Neural cell (in vitro differentiated cells): ENCODE results near the gene SV2B. TPM values are rescaled to one million over a fixed set of nuclear protein-coding genes. Genes with fewer than 3 reads are reported as not detected.

Experiments used
- H2AFZ ChIP-seq: fragments of 200-600, 300-800 bp; sonication (generic), shearing (Covaris generic); 2 replicates; pipeline ENCODE4 v1.6.0; 2014; ENCODE audit warnings: low read depth, mild to moderate bottlenecking, antibody characterized with exemption, low read length, moderate library complexity
- H3F3A ChIP-seq: fragments of 200-600 bp; shearing (Covaris generic); 2 replicates; pipeline ENCODE4 v1.6.1; 2016; ENCODE audit warnings: mild to moderate bottlenecking, moderate library complexity, mixed read lengths, antibody characterized with exemption, low read length; ENCODE audit not compliant: insufficient read depth, poor library complexity, severe bottlenecking
- H3K27ac ChIP-seq: fragments of 200-600, 300-800 bp; sonication (generic), shearing (Covaris generic); 2 replicates; pipeline ENCODE4 v1.5.1; 2014; ENCODE audit warnings: mild to moderate bottlenecking, low read length, moderate library complexity
- H3K27me3 ChIP-seq: fragments of 300-800, 200-600 bp; sonication (generic), shearing (Covaris generic); 2 replicates; pipeline ENCODE4 v1.6.0; 2014; ENCODE audit warnings: mild to moderate bottlenecking, low read depth, low read length, moderate library complexity; ENCODE audit not compliant: insufficient read depth
- H3K36me3 ChIP-seq: fragments of 300-800, 200-600 bp; sonication (generic), shearing (Covaris generic); 2 replicates; pipeline ENCODE4 v1.5.1; 2014; ENCODE audit warnings: mild to moderate bottlenecking, antibody characterized with exemption, low read length, moderate library complexity; ENCODE audit not compliant: insufficient read depth
- H3K4me2 ChIP-seq: fragments of 300-800, 200-600 bp; sonication (generic), shearing (Covaris generic); 2 replicates; pipeline ENCODE4 v1.6.0; 2014; ENCODE audit warnings: mild to moderate bottlenecking, low read length
- H3K4me3 ChIP-seq: fragments of 300-800, 200-600 bp; sonication (generic), shearing (Covaris generic); 2 replicates; pipeline ENCODE4 v1.5.1; 2014; ENCODE audit warnings: mild to moderate bottlenecking, low read length, moderate library complexity
- H3K79me2 ChIP-seq: fragments of 200-600 bp; shearing (Covaris generic); replicated peaks from 2 replicates; pipeline ENCODE4 v1.6.0; 2014; ENCODE audit warnings: mild to moderate bottlenecking, low read length, moderate library complexity; ENCODE audit not compliant: insufficient read depth
- H3K9ac ChIP-seq: fragments of 300-800, 200-600 bp; sonication (generic), shearing (Covaris generic); 2 replicates; pipeline ENCODE4 v1.6.1; 2016; ENCODE audit warnings: mild to moderate bottlenecking, low read length, mixed read lengths
- H3K9me2 ChIP-seq: fragments of 200-600 bp; shearing (Covaris generic); 2 replicates; pipeline ENCODE4 v1.6.1; 2016; ENCODE audit warnings: mild to moderate bottlenecking, low read length, mixed read lengths; ENCODE audit not compliant: insufficient read depth
- H3K9me3 ChIP-seq: fragments of 200-600, 300-800 bp; sonication (generic), shearing (Covaris generic); 2 replicates; pipeline ENCODE4 v1.6.1; 2016; ENCODE audit warnings: mild to moderate bottlenecking, mixed run types, low read length, moderate library complexity, mixed read lengths
- H4K20me1 ChIP-seq: fragments of 200-600 bp; shearing (Covaris generic); 2 replicates; pipeline ENCODE4 v1.6.1; 2016; ENCODE audit warnings: mild to moderate bottlenecking, mixed run types; ENCODE audit not compliant: insufficient read depth
- EP300 ChIP-seq: fragments of 450-650 bp; conservative IDR thresholded peaks from 2 replicates; pipeline ENCODE4 v1.6.1; 2014; ENCODE audit warnings: antibody characterized with exemption, mild to moderate bottlenecking, moderate library complexity; ENCODE audit not compliant: poor library complexity, severe bottlenecking
- EZH2 ChIP-seq: fragments of 200-600, 300-800 bp; shearing (Covaris generic), sonication (generic); IDR thresholded peaks from 2 replicates; pipeline ENCODE4 v1.6.1; 2014; ENCODE audit warnings: antibody characterized with exemption, low read length, borderline replicate concordance, mild to moderate bottlenecking; ENCODE audit not compliant: insufficient read depth, poor library complexity, severe bottlenecking
- MXI1 ChIP-seq: fragments of 450-650 bp; conservative IDR thresholded peaks from 2 replicates; pipeline ENCODE4 v1.6.1; 2014; ENCODE audit warnings: antibody characterized with exemption, mild to moderate bottlenecking; ENCODE audit not compliant: poor library complexity, severe bottlenecking
- POLR2AphosphoS5 ChIP-seq: IDR thresholded peaks from 2 replicates; pipeline ENCODE4 v1.6.1; 2012
- RAD21 ChIP-seq: fragments of 450-650 bp; conservative IDR thresholded peaks from 2 replicates; pipeline ENCODE4 v1.6.1; 2014; ENCODE audit warnings: antibody characterized with exemption, mild to moderate bottlenecking, moderate library complexity
- SMC3 ChIP-seq: fragments of 450-650 bp; conservative IDR thresholded peaks from 2 replicates; pipeline ENCODE4 v1.6.1; 2014; ENCODE audit warnings: antibody characterized with exemption, mild to moderate bottlenecking, moderate library complexity; ENCODE audit not compliant: poor library complexity
- TAF1 ChIP-seq: IDR thresholded peaks from 2 replicates; pipeline ENCODE4 v1.6.1; 2012; ENCODE audit warnings: low read depth
- polyA plus RNA-seq: library from polyadenylated mRNA; depleted of rRNA; stranded (reverse); fragments of >200 nt; gene quantifications from 2 replicates; pipeline ENCODE4 v1.2.3, GENCODE V29; 2014
- TF ChIP-seq, protein P1 (sequence below): IDR thresholded peaks from 2 replicates; pipeline ENCODE4 v1.6.1; 2012; ENCODE audit warnings: borderline replicate concordance
- TF ChIP-seq, protein P2 (sequence below): fragments of 450-650 bp; IDR thresholded peaks from 2 replicates; pipeline ENCODE4 v1.5.1; 2014; ENCODE audit warnings: antibody characterized with exemption, mild to moderate bottlenecking, moderate library complexity; ENCODE audit not compliant: poor library complexity, severe bottlenecking

SV2B gene
- polyA plus RNA-seq, 1 donor from 2014 or later: 0.38 TPM

DNA sequence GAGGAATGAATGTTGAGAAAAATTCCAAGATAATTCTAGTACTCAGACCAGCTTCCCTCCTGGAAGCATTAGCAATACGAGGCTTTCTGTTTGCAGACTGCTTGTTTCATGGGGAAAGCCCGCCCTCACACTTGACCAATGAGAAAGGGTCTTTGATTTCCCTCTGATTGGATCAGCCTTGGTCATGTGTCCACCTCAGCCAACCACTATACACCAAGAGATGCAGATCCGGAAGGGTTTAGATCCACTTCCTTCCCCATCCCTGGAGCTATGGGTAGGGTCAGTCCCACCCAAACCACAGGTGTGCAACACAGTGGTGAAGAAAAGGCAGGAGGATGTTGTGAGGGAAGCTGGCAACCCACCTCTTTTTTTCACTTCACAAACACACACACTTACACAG, 154.7 kb downstream of the SV2B start:
- Histone ChIP-seq H2AFZ (no peak overlapping the region), H3K27ac (no peak overlapping the region), H3K9me2 (no peaks in the 10 kb centered on the region), H3K36me3 (no peaks in the 10 kb centered on the region), H3K27me3 (no peaks in the 10 kb centered on the region), H4K20me1 (no peaks in the 10 kb centered on the region), H3K79me2 (no peaks in the 10 kb centered on the region), H3K9ac (no peak overlapping the region), H3F3A (no peaks in the 10 kb centered on the region), H3K9me3 (no peaks in the 10 kb centered on the region), H3K4me3 (no peak overlapping the region), H3K4me2 (no peak overlapping the region)
- no peak for TF ChIP-seq POLR2AphosphoS5
- TF ChIP-seq RAD21: no peak
- TF ChIP-seq EP300: no peak
- TF ChIP-seq, protein P1, sequence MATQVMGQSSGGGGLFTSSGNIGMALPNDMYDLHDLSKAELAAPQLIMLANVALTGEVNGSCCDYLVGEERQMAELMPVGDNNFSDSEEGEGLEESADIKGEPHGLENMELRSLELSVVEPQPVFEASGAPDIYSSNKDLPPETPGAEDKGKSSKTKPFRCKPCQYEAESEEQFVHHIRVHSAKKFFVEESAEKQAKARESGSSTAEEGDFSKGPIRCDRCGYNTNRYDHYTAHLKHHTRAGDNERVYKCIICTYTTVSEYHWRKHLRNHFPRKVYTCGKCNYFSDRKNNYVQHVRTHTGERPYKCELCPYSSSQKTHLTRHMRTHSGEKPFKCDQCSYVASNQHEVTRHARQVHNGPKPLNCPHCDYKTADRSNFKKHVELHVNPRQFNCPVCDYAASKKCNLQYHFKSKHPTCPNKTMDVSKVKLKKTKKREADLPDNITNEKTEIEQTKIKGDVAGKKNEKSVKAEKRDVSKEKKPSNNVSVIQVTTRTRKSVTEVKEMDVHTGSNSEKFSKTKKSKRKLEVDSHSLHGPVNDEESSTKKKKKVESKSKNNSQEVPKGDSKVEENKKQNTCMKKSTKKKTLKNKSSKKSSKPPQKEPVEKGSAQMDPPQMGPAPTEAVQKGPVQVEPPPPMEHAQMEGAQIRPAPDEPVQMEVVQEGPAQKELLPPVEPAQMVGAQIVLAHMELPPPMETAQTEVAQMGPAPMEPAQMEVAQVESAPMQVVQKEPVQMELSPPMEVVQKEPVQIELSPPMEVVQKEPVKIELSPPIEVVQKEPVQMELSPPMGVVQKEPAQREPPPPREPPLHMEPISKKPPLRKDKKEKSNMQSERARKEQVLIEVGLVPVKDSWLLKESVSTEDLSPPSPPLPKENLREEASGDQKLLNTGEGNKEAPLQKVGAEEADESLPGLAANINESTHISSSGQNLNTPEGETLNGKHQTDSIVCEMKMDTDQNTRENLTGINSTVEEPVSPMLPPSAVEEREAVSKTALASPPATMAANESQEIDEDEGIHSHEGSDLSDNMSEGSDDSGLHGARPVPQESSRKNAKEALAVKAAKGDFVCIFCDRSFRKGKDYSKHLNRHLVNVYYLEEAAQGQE: no peak
- no peak for TF ChIP-seq TAF1
- no peak for TF ChIP-seq EZH2
- TF ChIP-seq SMC3: no peak
- no peak for TF ChIP-seq MXI1
- TF ChIP-seq, protein P2, sequence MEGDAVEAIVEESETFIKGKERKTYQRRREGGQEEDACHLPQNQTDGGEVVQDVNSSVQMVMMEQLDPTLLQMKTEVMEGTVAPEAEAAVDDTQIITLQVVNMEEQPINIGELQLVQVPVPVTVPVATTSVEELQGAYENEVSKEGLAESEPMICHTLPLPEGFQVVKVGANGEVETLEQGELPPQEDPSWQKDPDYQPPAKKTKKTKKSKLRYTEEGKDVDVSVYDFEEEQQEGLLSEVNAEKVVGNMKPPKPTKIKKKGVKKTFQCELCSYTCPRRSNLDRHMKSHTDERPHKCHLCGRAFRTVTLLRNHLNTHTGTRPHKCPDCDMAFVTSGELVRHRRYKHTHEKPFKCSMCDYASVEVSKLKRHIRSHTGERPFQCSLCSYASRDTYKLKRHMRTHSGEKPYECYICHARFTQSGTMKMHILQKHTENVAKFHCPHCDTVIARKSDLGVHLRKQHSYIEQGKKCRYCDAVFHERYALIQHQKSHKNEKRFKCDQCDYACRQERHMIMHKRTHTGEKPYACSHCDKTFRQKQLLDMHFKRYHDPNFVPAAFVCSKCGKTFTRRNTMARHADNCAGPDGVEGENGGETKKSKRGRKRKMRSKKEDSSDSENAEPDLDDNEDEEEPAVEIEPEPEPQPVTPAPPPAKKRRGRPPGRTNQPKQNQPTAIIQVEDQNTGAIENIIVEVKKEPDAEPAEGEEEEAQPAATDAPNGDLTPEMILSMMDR: no peak

DNA sequence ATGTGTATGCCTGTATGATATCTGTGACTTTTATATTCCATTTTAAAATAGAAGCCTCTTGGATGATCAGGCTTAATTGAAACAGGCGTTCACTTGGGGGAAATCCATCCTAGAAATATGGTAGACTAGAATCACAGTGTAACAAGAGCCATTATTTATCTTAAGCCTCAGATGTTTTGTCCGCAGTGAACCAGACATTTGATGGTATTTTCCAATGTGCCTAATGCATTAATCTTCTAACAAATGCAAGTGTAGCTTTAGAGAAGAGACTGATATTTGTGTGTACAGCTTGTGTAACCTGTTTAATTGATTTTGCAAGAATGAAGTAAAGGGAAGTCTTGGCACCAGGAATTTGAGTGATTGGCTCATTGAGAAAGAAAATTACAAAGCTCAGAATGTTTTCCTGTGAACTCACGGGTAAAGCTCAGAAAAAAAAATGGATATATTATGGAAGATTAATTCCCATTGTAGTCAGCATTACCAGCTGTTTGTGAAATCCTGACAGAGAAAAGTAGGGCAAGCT, 155.7 kb downstream of the SV2B start:
- no peaks in the 10 kb centered on the region for H3K36me3 ChIP-seq
- no peak overlapping the region for H3K4me2 ChIP-seq
- H3K9ac ChIP-seq: no peak overlapping the region
- H4K20me1 ChIP-seq: no peaks in the 10 kb centered on the region
- peak overlapping the region; percentile 9 for H3K27ac ChIP-seq
- no peak overlapping the region for H3K4me3 ChIP-seq
- TF ChIP-seq RAD21: no peak
- no peak for TF ChIP-seq SMC3
- TF ChIP-seq, protein P2: no peak
- no peak for TF ChIP-seq MXI1
- TF ChIP-seq POLR2AphosphoS5: no peak
- TF ChIP-seq EZH2: no peak
- no peak for TF ChIP-seq EP300
- no peak for TF ChIP-seq TAF1
- TF ChIP-seq, protein P1: no peak
- H3K9me3 ChIP-seq: no peaks in the 10 kb centered on the region
- no peaks in the 10 kb centered on the region for H3F3A ChIP-seq
- no peaks in the 10 kb centered on the region for H3K27me3 ChIP-seq
- no peaks in the 10 kb centered on the region for H3K9me2 ChIP-seq
- no peak overlapping the region for H2AFZ ChIP-seq
- no peaks in the 10 kb centered on the region for H3K79me2 ChIP-seq
